ENCODE results near the gene SGIP1. TPM values are rescaled to one million over a fixed set of nuclear protein-coding genes. Genes with fewer than 3 reads are reported as not detected.

Gene SGIP1
- total and polyA plus RNA-seq, 4 donors = 2.7 to 17.0 (median 4.7) TPM

GRCh38 chr1:66605419-66605997 lies 71.6 kb downstream of the SGIP1 start:
- DNase-seq (no peak), ATAC-seq (ENCODE audit: insufficient read depth, low FRiP score) (no peak)
- TF ChIP-seq CTCF (IDR thresholded peaks at IDR 0.05; ENCODE audit: control extremely low read depth, extremely low read depth) = no peak
- no peak overlapping the region for H3K4me3 ChIP-seq
- H3K9me3 ChIP-seq (ENCODE audit: control insufficient read depth in 4 of 4, insufficient read depth in 3 of 4, low read length in 3 of 4) = no peaks in the 10 kb centered on the region
- H3K4me1 ChIP-seq (ENCODE audit: control insufficient read depth in 5 of 5, insufficient read depth in 5 of 5, low read length in 5 of 5) = peaks cover 0 to 8% (median 1%) of the 10 kb centered on the region in 5 donors
- H3K36me3 ChIP-seq (ENCODE audit: control insufficient read depth in 4 of 4, insufficient read depth in 4 of 4, low read length in 4 of 4) = peaks cover 0 to 6% (median 0%) of the 10 kb centered on the region in 4 donors
- no peaks in the 10 kb centered on the region for H3K27me3 ChIP-seq (ENCODE audit: control insufficient read depth in 3 of 3, insufficient read depth in 3 of 3, low read length in 2 of 3)
- peak overlapping the region in 1 of 2 donors; percentile 60 for H3K27ac ChIP-seq (ENCODE audit: low read depth in 1 of 2, low read length in 1 of 2)
- WGBS, 2 donors = 80 to 85% methylated on average over 10 of the region's 10 CpGs
- H3K9ac ChIP-seq (ENCODE audit: insufficient read depth in 1 of 2, low read length in 2 of 2) = no peak overlapping the region

- 91 to 95% methylated on average over 3 of the region's 3 CpGs for WGBS, 2 donors
- DNase-seq = no peak
- H3K27ac ChIP-seq (ENCODE audit: low read depth in 1 of 2, low read length in 1 of 2) = peak overlapping the region in 1 of 2 donors; percentile 17
- ATAC-seq (ENCODE audit: insufficient read depth, low FRiP score) = no peak
- no peak overlapping the region for H3K9ac ChIP-seq (ENCODE audit: insufficient read depth in 1 of 2, low read length in 2 of 2)
- TF ChIP-seq CTCF (IDR thresholded peaks at IDR 0.05; ENCODE audit: control extremely low read depth, extremely low read depth) = no peak
- H3K4me3 ChIP-seq = no peak overlapping the region
- H3K36me3 ChIP-seq (ENCODE audit: control insufficient read depth in 4 of 4, insufficient read depth in 4 of 4, low read length in 4 of 4) = peaks cover 0 to 6% (median 0%) of the 10 kb centered on the region in 4 donors
- H3K9me3 ChIP-seq (ENCODE audit: control insufficient read depth in 4 of 4, insufficient read depth in 3 of 4, low read length in 3 of 4) = no peaks in the 10 kb centered on the region
- H3K4me1 ChIP-seq (ENCODE audit: control insufficient read depth in 5 of 5, insufficient read depth in 5 of 5, low read length in 5 of 5) = peaks cover 0 to 8% (median 1%) of the 10 kb centered on the region in 5 donors
- no peaks in the 10 kb centered on the region for H3K27me3 ChIP-seq (ENCODE audit: control insufficient read depth in 3 of 3, insufficient read depth in 3 of 3, low read length in 2 of 3)
Observed at GRCh38 chr1:66606362-66607065, 72.6 kb downstream of the SGIP1 start.

- H3K4me1 ChIP-seq (ENCODE audit: control insufficient read depth in 5 of 5, insufficient read depth in 5 of 5, low read length in 5 of 5) = peaks cover 0 to 10% (median 4%) of the 10 kb centered on the region in 5 donors
- H3K27ac ChIP-seq (ENCODE audit: low read depth in 1 of 2, low read length in 1 of 2) = no peak overlapping the region
- H3K9ac ChIP-seq (ENCODE audit: insufficient read depth in 1 of 2, low read length in 2 of 2) = no peak overlapping the region
- H3K27me3 ChIP-seq (ENCODE audit: control insufficient read depth in 3 of 3, insufficient read depth in 3 of 3, low read length in 2 of 3) = no peaks in the 10 kb centered on the region
- H3K9me3 ChIP-seq (ENCODE audit: control insufficient read depth in 4 of 4, insufficient read depth in 3 of 4, low read length in 3 of 4) = no peaks in the 10 kb centered on the region
- 91 to 100% methylated on average over 2 of the region's 2 CpGs for WGBS, 2 donors
- ATAC-seq (ENCODE audit: insufficient read depth, low FRiP score) (no peak), DNase-seq (no peak)
- H3K36me3 ChIP-seq (ENCODE audit: control insufficient read depth in 4 of 4, insufficient read depth in 4 of 4, low read length in 4 of 4) = peaks cover 0 to 6% (median 0%) of the 10 kb centered on the region in 4 donors
- TF ChIP-seq CTCF (IDR thresholded peaks at IDR 0.05; ENCODE audit: control extremely low read depth, extremely low read depth) = no peak
- no peak overlapping the region for H3K4me3 ChIP-seq
Observed at GRCh38 chr1:66607458-66607857, 73.5 kb downstream of the SGIP1 start.
